ENCODE data around the gene TSPAN15. TPM values are rescaled to one million over a fixed set of nuclear protein-coding genes. Genes with fewer than 3 reads are reported as not detected.
"Not testable (repeated sequence)": the region's sequence is repeated elsewhere in the genome, so short reads cannot be mapped to it uniquely, and the experiment has no call there.

Gene TSPAN15
- total RNA-seq, 1 donor from 2014 or later: 49.2 TPM

GRCh38 chr10:69501657-69502056, 50.4 kb downstream of the TSPAN15 start:
- no peak for DNase-seq (ENCODE audit: low read depth in 2 of 2)

GRCh38 chr10:69502589-69502988, 51.3 kb downstream of the TSPAN15 start:
- DNase-seq (ENCODE audit: low read depth in 2 of 2): no peak

GRCh38 chr10:69503001-69503895, 52.0 kb downstream of the TSPAN15 start:
- DNase-seq (ENCODE audit: low read depth in 2 of 2): no peak

- no peak for DNase-seq (ENCODE audit: low read depth in 2 of 2)
These were observed 52.6 kb downstream of the TSPAN15 start for GRCh38 chr10:69503896-69504265.

GRCh38 chr10:69504576-69505250, 53.4 kb downstream of the TSPAN15 start:
- no peak for DNase-seq (ENCODE audit: low read depth in 2 of 2)

GRCh38 chr10:69505636-69506318, 54.5 kb downstream of the TSPAN15 start:
- DNase-seq (ENCODE audit: low read depth in 2 of 2): no peak

- DNase-seq (ENCODE audit: low read depth in 2 of 2): no peak
These were observed 55.2 kb downstream of the TSPAN15 start for GRCh38 chr10:69506487-69506833.

- DNase-seq (ENCODE audit: low read depth in 2 of 2): no peak
These were observed 55.8 kb downstream of the TSPAN15 start for GRCh38 chr10:69506834-69507713.

GRCh38 chr10:69508738-69509340, 57.6 kb downstream of the TSPAN15 start:
- no peak for DNase-seq (ENCODE audit: low read depth in 2 of 2)

GRCh38 chr10:69512901-69513300, 61.6 kb downstream of the TSPAN15 start:
- DNase-seq (ENCODE audit: low read depth in 2 of 2): no peak

GRCh38 chr10:69513617-69514016, 62.4 kb downstream of the TSPAN15 start:
- no peak for DNase-seq (ENCODE audit: low read depth in 2 of 2)

GRCh38 chr10:69515699-69516259, 64.5 kb downstream of the TSPAN15 start:
- peak; percentile 69 to 84 for DNase-seq (ENCODE audit: low read depth in 2 of 2)

GRCh38 chr10:69516316-69516715, 65.1 kb downstream of the TSPAN15 start:
- no peak for DNase-seq (ENCODE audit: low read depth in 2 of 2)

- DNase-seq (ENCODE audit: low read depth in 2 of 2): no peak
These were observed 65.5 kb downstream of the TSPAN15 start for GRCh38 chr10:69516796-69517195.

- DNase-seq (ENCODE audit: low read depth in 2 of 2): no peak
These were observed 66.1 kb downstream of the TSPAN15 start for GRCh38 chr10:69517271-69517848.

GRCh38 chr10:69527961-69528360, 76.7 kb downstream of the TSPAN15 start:
- no peak for DNase-seq (ENCODE audit: low read depth in 2 of 2)

- no peak for DNase-seq (ENCODE audit: low read depth in 2 of 2)
These were observed 82.4 kb downstream of the TSPAN15 start for GRCh38 chr10:69533658-69534057.

GRCh38 chr10:69536521-69536920, 85.3 kb downstream of the TSPAN15 start:
- DNase-seq (ENCODE audit: low read depth in 2 of 2): not testable (repeated sequence)

GRCh38 chr10:69537449-69537848, 86.2 kb downstream of the TSPAN15 start:
- no peak for DNase-seq (ENCODE audit: low read depth in 2 of 2)

- no peak for DNase-seq (ENCODE audit: low read depth in 2 of 2)
These were observed 87.2 kb downstream of the TSPAN15 start for GRCh38 chr10:69538461-69538860.
